ENCODE measurements around the gene SFXN4.
"Not testable (repeated sequence)": the region's sequence is repeated elsewhere in the genome, so short reads cannot be mapped to it uniquely, and the experiment has no call there.

Gene SFXN4

GRCh38 chr10:119104654-119105015 is 60.9 kb downstream of the SFXN4 start:
- H3K36me3 ChIP-seq (ENCODE audit: control insufficient read depth, insufficient read depth, low read length) = peaks cover 24% of the 10 kb centered on the region
- peak overlapping the region; percentile 85 for H3K4me3 ChIP-seq (ENCODE audit: low read depth, low read length)
- H3K27ac ChIP-seq (ENCODE audit: low read depth, low read length) = no peak overlapping the region
- H3K9ac ChIP-seq (ENCODE audit: low read depth, low read length) = peak overlapping the region; percentile 57; the same call in 1 of the 2 replicates
- H3K4me1 ChIP-seq (ENCODE audit: control insufficient read depth, insufficient read depth, low read length) = no peaks in the 10 kb centered on the region
- no peaks in the 10 kb centered on the region for H3K9me3 ChIP-seq (ENCODE audit: control insufficient read depth, insufficient read depth, low read length)
- no peaks in the 10 kb centered on the region for H3K27me3 ChIP-seq (ENCODE audit: control insufficient read depth, insufficient read depth, low read length)

GRCh38 chr10:119103903-119104653 is 61.4 kb downstream of the SFXN4 start, which contains the start of gene DENND10:
TSS of gene DENND10 (plus strand) at chr10:119104113. CDS start at chr10:119104143, 30 bp downstream.
- no peaks in the 10 kb centered on the region for H3K4me1 ChIP-seq (ENCODE audit: control insufficient read depth, insufficient read depth, low read length)
- peak within 1 kb of the TSS; percentile 64; the same call in 1 of the 2 replicates for H3K9ac ChIP-seq (ENCODE audit: low read depth, low read length)
- peaks cover 19% of the 10 kb centered on the region for H3K36me3 ChIP-seq (ENCODE audit: control insufficient read depth, insufficient read depth, low read length)
- peak within 1 kb of the TSS; percentile 61 for H3K27ac ChIP-seq (ENCODE audit: low read depth, low read length)
- H3K27me3 ChIP-seq (ENCODE audit: control insufficient read depth, insufficient read depth, low read length) = no peaks in the 10 kb centered on the region
- no peaks in the 10 kb centered on the region for H3K9me3 ChIP-seq (ENCODE audit: control insufficient read depth, insufficient read depth, low read length)
- peak within 1 kb of the TSS; percentile 85 for H3K4me3 ChIP-seq (ENCODE audit: low read depth, low read length)

GRCh38 chr10:119103241-119103902 is 62.1 kb downstream of the SFXN4 start:
- H3K4me1 ChIP-seq (ENCODE audit: control insufficient read depth, insufficient read depth, low read length) = no peaks in the 10 kb centered on the region
- H3K27ac ChIP-seq (ENCODE audit: low read depth, low read length) = no peak overlapping the region
- no peak overlapping the region for H3K9ac ChIP-seq (ENCODE audit: low read depth, low read length)
- H3K4me3 ChIP-seq (ENCODE audit: low read depth, low read length) = no peak overlapping the region
- H3K27me3 ChIP-seq (ENCODE audit: control insufficient read depth, insufficient read depth, low read length) = no peaks in the 10 kb centered on the region
- no peaks in the 10 kb centered on the region for H3K9me3 ChIP-seq (ENCODE audit: control insufficient read depth, insufficient read depth, low read length)
- H3K36me3 ChIP-seq (ENCODE audit: control insufficient read depth, insufficient read depth, low read length) = peaks cover 14% of the 10 kb centered on the region; the same call in 1 of the 2 replicates

GRCh38 chr10:119101366-119102098 is 64.0 kb downstream of the SFXN4 start:
- Histone ChIP-seq H3K9ac (ENCODE audit: low read depth, low read length) (no peak overlapping the region), H3K4me3 (ENCODE audit: low read depth, low read length) (no peak overlapping the region), H3K36me3 (ENCODE audit: control insufficient read depth, insufficient read depth, low read length) (0 out of 2 replicates have a peak, but pooled peaks cover 5% of the 10 kb centered on the region), H3K9me3 (ENCODE audit: control insufficient read depth, insufficient read depth, low read length) (no peaks in the 10 kb centered on the region), H3K27me3 (ENCODE audit: control insufficient read depth, insufficient read depth, low read length) (no peaks in the 10 kb centered on the region), H3K27ac (ENCODE audit: low read depth, low read length) (no peak overlapping the region), H3K4me1 (ENCODE audit: control insufficient read depth, insufficient read depth, low read length) (no peaks in the 10 kb centered on the region)

GRCh38 chr10:119100434-119101238 is 64.9 kb downstream of the SFXN4 start:
- Histone ChIP-seq H3K9me3 (ENCODE audit: control insufficient read depth, insufficient read depth, low read length) (no peaks in the 10 kb centered on the region), H3K27ac (ENCODE audit: low read depth, low read length) (no peak overlapping the region), H3K36me3 (ENCODE audit: control insufficient read depth, insufficient read depth, low read length) (no peaks in the 10 kb centered on the region), H3K9ac (ENCODE audit: low read depth, low read length) (no peak overlapping the region), H3K4me1 (ENCODE audit: control insufficient read depth, insufficient read depth, low read length) (no peaks in the 10 kb centered on the region), H3K4me3 (ENCODE audit: low read depth, low read length) (no peak overlapping the region), H3K27me3 (ENCODE audit: control insufficient read depth, insufficient read depth, low read length) (no peaks in the 10 kb centered on the region)

GRCh38 chr10:119098576-119098975 is 66.9 kb downstream of the SFXN4 start:
- Histone ChIP-seq H3K9me3 (ENCODE audit: control insufficient read depth, insufficient read depth, low read length) (no peaks in the 10 kb centered on the region), H3K4me1 (ENCODE audit: control insufficient read depth, insufficient read depth, low read length) (no peaks in the 10 kb centered on the region), H3K9ac (ENCODE audit: low read depth, low read length) (no peak overlapping the region), H3K27me3 (ENCODE audit: control insufficient read depth, insufficient read depth, low read length) (no peaks in the 10 kb centered on the region), H3K4me3 (ENCODE audit: low read depth, low read length) (no peak overlapping the region), H3K27ac (ENCODE audit: low read depth, low read length) (no peak overlapping the region), H3K36me3 (ENCODE audit: control insufficient read depth, insufficient read depth, low read length) (no peaks in the 10 kb centered on the region)

- H3K36me3 ChIP-seq (ENCODE audit: control insufficient read depth, insufficient read depth, low read length); H3K27ac ChIP-seq (ENCODE audit: low read depth, low read length); H3K4me3 ChIP-seq (ENCODE audit: low read depth, low read length); H3K4me1 ChIP-seq (ENCODE audit: control insufficient read depth, insufficient read depth, low read length); H3K27me3 ChIP-seq (ENCODE audit: control insufficient read depth, insufficient read depth, low read length); H3K9ac ChIP-seq (ENCODE audit: low read depth, low read length); H3K9me3 ChIP-seq (ENCODE audit: control insufficient read depth, insufficient read depth, low read length): not testable (repeated sequence)
These were observed 68.7 kb downstream of the SFXN4 start for GRCh38 chr10:119096641-119097415.

- Histone ChIP-seq H3K4me1 (ENCODE audit: control insufficient read depth, insufficient read depth, low read length) (no peaks in the 10 kb centered on the region), H3K4me3 (ENCODE audit: low read depth, low read length) (no peak overlapping the region), H3K36me3 (ENCODE audit: control insufficient read depth, insufficient read depth, low read length) (no peaks in the 10 kb centered on the region), H3K9me3 (ENCODE audit: control insufficient read depth, insufficient read depth, low read length) (no peaks in the 10 kb centered on the region), H3K27ac (ENCODE audit: low read depth, low read length) (no peak overlapping the region), H3K27me3 (ENCODE audit: control insufficient read depth, insufficient read depth, low read length) (no peaks in the 10 kb centered on the region), H3K9ac (ENCODE audit: low read depth, low read length) (no peak overlapping the region)
These were observed 69.9 kb downstream of the SFXN4 start for GRCh38 chr10:119095640-119096039.

GRCh38 chr10:119090968-119091367 is 74.5 kb downstream of the SFXN4 start:
- Histone ChIP-seq H3K4me3 (ENCODE audit: low read depth, low read length) (no peak overlapping the region), H3K36me3 (ENCODE audit: control insufficient read depth, insufficient read depth, low read length) (no peaks in the 10 kb centered on the region), H3K9ac (ENCODE audit: low read depth, low read length) (no peak overlapping the region), H3K27me3 (ENCODE audit: control insufficient read depth, insufficient read depth, low read length) (no peaks in the 10 kb centered on the region), H3K4me1 (ENCODE audit: control insufficient read depth, insufficient read depth, low read length) (no peaks in the 10 kb centered on the region), H3K9me3 (ENCODE audit: control insufficient read depth, insufficient read depth, low read length) (no peaks in the 10 kb centered on the region), H3K27ac (ENCODE audit: low read depth, low read length) (no peak overlapping the region)

Data from HUES48 (cell line).